ENCODE measurements around the gene CAMK1D.
A peak's percentile ranks its signal among the peaks of the same experiment; 100 is the strongest.
"Not testable (repeated sequence)": the region's sequence is repeated elsewhere in the genome, so short reads cannot be mapped to it uniquely, and the experiment has no call there.

The CAMK1D gene

GRCh38 chr10:12541446-12542067, 192.2 kb downstream of the CAMK1D start:
- peaks cover 4% of the 10 kb centered on the region for H3K9me3 Mint-ChIP-seq (ENCODE audit: low read depth)
- H3K4me3 Mint-ChIP-seq: no peak overlapping the region
- peaks cover 2% of the 10 kb centered on the region for H3K36me3 Mint-ChIP-seq
- no peaks in the 10 kb centered on the region for H3K27me3 Mint-ChIP-seq
- no peak overlapping the region for H3K27ac Mint-ChIP-seq
- H3K4me1 Mint-ChIP-seq (ENCODE audit: low read depth): peaks cover 24% of the 10 kb centered on the region

DNA sequence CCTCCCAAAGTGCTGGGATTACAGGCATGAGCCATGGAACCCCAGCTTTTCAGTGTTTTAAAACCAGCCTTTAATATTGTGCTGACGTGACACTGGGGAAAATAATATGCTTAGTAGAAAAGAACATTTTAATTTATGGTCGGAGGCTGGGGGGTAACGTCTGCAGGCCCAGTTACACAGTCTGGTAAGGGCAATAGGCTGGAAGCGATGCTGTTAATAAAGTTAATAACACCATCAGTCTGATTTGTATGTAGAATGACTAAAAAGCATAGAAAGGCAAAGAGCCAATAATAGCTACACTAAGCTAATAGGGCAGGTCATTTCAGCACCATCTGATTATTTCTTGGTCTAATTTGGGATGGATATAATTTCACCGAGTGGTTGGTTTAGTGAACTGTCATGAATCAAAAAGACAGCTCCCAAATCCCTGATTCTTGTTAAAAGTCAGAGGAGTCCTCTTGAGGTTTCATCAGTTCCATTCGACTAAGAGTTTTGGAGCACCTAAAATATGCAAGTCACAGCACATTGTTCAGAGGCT, 192.9 kb downstream of the CAMK1D start:
- H3K4me3 Mint-ChIP-seq: no peak overlapping the region
- H3K4me1 Mint-ChIP-seq (ENCODE audit: low read depth): peaks cover 30% of the 10 kb centered on the region
- H3K9me3 Mint-ChIP-seq (ENCODE audit: low read depth): peaks cover 4% of the 10 kb centered on the region
- H3K27me3 Mint-ChIP-seq: no peaks in the 10 kb centered on the region
- no peak overlapping the region for H3K27ac Mint-ChIP-seq
- peaks cover 2% of the 10 kb centered on the region for H3K36me3 Mint-ChIP-seq

GRCh38 chr10:12543589-12543988, 194.2 kb downstream of the CAMK1D start:
- no peaks in the 10 kb centered on the region for H3K27me3 Mint-ChIP-seq
- no peak overlapping the region for H3K4me3 Mint-ChIP-seq
- H3K27ac Mint-ChIP-seq: no peak overlapping the region
- H3K9me3 Mint-ChIP-seq (ENCODE audit: low read depth): peaks cover 4% of the 10 kb centered on the region
- peaks cover 2% of the 10 kb centered on the region for H3K36me3 Mint-ChIP-seq
- H3K4me1 Mint-ChIP-seq (ENCODE audit: low read depth): peaks cover 40% of the 10 kb centered on the region

DNA sequence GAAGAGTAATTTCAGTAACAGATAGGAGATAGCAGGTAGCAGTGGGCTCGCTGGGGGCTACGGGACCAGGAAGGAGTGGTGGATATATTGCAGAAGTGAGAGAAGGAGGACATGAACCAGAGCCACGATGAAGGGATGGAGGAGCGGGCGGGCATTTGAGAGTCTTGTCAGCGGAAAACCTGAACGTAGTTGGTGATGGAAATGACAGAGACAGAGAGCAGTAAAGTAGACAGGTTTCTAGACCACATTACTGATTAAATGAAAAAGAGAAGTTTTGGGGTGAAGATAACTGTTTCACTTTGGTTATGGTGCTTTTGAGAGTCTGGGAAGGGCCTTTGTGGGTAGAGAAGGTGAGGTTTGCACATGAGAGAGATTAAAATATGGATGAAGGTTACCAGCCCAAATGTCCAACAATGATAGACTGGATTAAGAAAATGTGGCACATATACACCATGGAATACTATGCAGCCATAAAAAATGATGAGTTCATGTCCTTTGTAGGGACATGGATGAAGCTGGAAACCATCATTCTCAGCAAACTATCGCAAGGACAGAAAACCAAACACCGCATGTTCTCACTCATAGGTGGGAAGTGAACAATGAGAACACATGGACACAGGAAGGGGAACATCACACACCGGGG, 196.9 kb downstream of the CAMK1D start:
- not testable (repeated sequence) for H3K9me3 Mint-ChIP-seq (ENCODE audit: low read depth); H3K36me3 Mint-ChIP-seq; H3K27me3 Mint-ChIP-seq
- Mint-ChIP-seq H3K27ac (peak overlapping the region; percentile 12), H3K4me1 (ENCODE audit: low read depth) (peaks cover 32% of the 10 kb centered on the region), H3K4me3 (peak overlapping the region; percentile 2)

GRCh38 chr10:12547301-12547771, 198.0 kb downstream of the CAMK1D start:
- Mint-ChIP-seq H3K4me3 (peak overlapping the region; percentile 67), H3K4me1 (ENCODE audit: low read depth) (peaks cover 28% of the 10 kb centered on the region), H3K36me3 (no peaks in the 10 kb centered on the region), H3K9me3 (ENCODE audit: low read depth) (peaks cover 4% of the 10 kb centered on the region), H3K27me3 (no peaks in the 10 kb centered on the region), H3K27ac (peak overlapping the region; percentile 75)

DNA sequence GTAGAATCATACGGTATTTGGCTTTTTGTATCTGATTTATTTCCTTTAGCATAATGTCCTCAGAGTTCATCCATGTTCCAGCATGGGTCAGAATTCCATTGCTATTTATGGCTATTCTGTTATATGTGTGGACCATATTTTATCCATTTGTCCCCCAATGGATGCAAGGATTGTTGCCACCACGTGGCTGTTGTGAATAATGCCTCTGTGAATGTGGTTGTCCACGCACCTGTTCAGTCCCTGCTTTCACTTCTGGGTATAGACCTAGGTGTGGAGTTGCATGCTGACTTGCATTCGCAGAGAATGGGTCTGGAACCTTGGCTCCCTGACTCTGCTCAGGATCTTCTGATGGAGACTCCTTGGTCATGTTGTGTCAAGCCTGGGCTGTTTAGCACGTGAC, 199.9 kb downstream of the CAMK1D start:
- peaks cover 28% of the 10 kb centered on the region for H3K4me1 Mint-ChIP-seq (ENCODE audit: low read depth)
- peaks cover 4% of the 10 kb centered on the region for H3K9me3 Mint-ChIP-seq (ENCODE audit: low read depth)
- no peak overlapping the region for H3K4me3 Mint-ChIP-seq
- H3K27ac Mint-ChIP-seq: no peak overlapping the region
- H3K36me3 Mint-ChIP-seq: no peaks in the 10 kb centered on the region
- H3K27me3 Mint-ChIP-seq: no peaks in the 10 kb centered on the region

- H3K9me3 Mint-ChIP-seq (ENCODE audit: low read depth): peaks cover 4% of the 10 kb centered on the region
- H3K27ac Mint-ChIP-seq: no peak overlapping the region
- H3K36me3 Mint-ChIP-seq: peaks cover 2% of the 10 kb centered on the region
- peaks cover 24% of the 10 kb centered on the region for H3K4me1 Mint-ChIP-seq (ENCODE audit: low read depth)
- H3K4me3 Mint-ChIP-seq: no peak overlapping the region
- H3K27me3 Mint-ChIP-seq: no peaks in the 10 kb centered on the region
These were observed 201.6 kb downstream of the CAMK1D start for GRCh38 chr10:12550994-12551393.

DNA sequence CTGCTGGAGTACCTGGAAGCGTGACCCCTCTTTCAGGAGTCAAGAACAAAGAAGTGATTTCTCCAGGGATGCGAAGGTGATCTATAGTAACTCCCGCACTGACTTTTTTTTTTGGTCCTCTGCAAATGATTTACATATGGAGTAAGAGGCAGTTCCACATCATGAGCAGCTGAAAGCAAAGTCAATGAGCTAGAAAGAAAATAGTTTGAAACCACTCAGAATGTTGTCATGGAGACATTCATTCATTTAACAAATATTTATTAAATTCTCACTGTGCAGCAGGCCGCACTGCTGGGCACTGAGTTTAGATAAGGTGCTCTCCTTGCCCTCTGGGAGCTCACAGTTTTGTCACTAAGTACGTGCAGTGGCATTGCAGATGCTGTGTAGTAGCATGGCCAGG, 206.7 kb downstream of the CAMK1D start:
- no peaks in the 10 kb centered on the region for H3K27me3 Mint-ChIP-seq
- H3K36me3 Mint-ChIP-seq: peaks cover 2% of the 10 kb centered on the region
- H3K9me3 Mint-ChIP-seq (ENCODE audit: low read depth): no peaks in the 10 kb centered on the region
- no peak overlapping the region for H3K27ac Mint-ChIP-seq
- H3K4me3 Mint-ChIP-seq: no peak overlapping the region
- no peaks in the 10 kb centered on the region for H3K4me1 Mint-ChIP-seq (ENCODE audit: low read depth)

DNA sequence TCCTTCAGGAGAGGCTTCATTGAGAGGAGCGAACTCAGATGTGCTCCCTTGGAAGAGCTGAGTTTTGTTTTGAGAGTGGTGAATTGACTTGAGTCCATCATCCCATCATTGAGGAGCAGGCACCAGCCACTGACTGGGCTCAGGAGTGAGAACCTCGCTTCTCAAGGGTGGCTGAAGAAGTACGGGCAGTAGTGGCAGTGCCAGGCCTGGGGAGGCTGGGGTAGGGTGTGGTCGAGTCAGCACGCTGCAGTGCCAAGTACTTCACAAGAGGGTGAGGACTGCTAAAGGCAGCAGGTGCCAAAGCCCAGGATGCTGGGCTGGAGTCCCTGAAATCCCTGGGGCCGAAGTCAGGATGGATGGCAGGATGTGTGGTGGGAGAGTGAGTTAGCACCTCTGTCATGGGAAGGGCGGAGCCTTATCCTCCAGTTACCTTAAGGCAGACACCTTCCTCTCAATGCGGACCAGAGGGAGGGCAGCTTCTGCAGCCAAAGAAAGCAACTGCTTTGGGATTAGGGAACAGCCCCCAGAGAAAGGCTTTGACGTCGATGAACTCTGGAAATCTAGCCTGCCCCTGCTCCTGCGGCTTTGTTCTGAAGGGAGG, 210.3 kb downstream of the CAMK1D start:
- H3K4me3 Mint-ChIP-seq: no peak overlapping the region
- no peak overlapping the region for H3K27ac Mint-ChIP-seq
- H3K36me3 Mint-ChIP-seq: peaks cover 5% of the 10 kb centered on the region
- peaks cover 17% of the 10 kb centered on the region for H3K4me1 Mint-ChIP-seq (ENCODE audit: low read depth)
- H3K9me3 Mint-ChIP-seq (ENCODE audit: low read depth): no peaks in the 10 kb centered on the region
- H3K27me3 Mint-ChIP-seq: no peaks in the 10 kb centered on the region

DNA sequence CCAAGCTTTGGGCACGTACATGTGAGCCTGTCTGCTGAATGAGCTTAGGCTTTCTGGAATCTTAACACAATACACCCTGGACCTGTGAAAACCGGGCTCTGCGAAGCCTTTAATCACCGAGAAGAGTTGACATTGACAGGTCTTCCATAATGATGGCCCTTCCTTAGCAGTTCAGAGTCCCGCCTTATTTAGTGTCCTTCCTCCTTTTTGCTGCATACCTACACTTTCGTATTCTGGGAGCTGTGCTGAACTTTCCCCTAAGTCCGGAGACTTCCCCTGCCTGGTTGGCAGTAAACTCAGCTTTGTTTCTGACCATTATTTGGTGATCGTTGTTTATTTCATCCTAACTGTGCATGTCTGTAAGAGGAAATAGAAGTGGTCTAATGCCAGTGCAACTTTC, 212.0 kb downstream of the CAMK1D start:
- Mint-ChIP-seq H3K4me1 (ENCODE audit: low read depth) (peaks cover 17% of the 10 kb centered on the region), H3K27me3 (no peaks in the 10 kb centered on the region), H3K36me3 (peaks cover 3% of the 10 kb centered on the region)

DNA sequence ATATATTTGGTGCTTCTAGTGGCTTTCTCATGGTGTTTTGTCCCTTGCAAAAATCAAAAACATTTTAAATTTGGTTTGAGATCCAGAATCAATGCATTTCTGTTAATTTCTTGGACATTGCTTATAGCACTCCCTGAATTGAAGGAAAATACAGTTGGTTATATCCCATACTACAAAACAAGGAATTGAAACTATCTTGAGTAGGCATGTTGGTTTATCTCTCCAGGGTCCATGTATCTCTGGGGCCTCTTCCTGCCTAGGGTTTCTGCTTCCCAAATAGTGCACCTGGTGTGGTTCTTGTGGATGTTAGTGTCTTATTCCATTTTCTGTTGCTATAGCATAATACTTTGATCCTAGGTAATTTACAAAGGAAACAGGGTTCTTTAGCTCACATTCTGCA, 212.4 kb downstream of the CAMK1D start:
- Mint-ChIP-seq H3K4me1 (ENCODE audit: low read depth) (peaks cover 17% of the 10 kb centered on the region), H3K27ac (no peak overlapping the region), H3K9me3 (ENCODE audit: low read depth) (no peaks in the 10 kb centered on the region), H3K36me3 (peaks cover 3% of the 10 kb centered on the region), H3K4me3 (no peak overlapping the region), H3K27me3 (no peaks in the 10 kb centered on the region)

More for the DNA sequence above, 212.0 kb downstream of the CAMK1D start:
- H3K9me3 Mint-ChIP-seq (ENCODE audit: low read depth): no peaks in the 10 kb centered on the region
- no peak overlapping the region for H3K27ac Mint-ChIP-seq
- no peak overlapping the region for H3K4me3 Mint-ChIP-seq

DNA sequence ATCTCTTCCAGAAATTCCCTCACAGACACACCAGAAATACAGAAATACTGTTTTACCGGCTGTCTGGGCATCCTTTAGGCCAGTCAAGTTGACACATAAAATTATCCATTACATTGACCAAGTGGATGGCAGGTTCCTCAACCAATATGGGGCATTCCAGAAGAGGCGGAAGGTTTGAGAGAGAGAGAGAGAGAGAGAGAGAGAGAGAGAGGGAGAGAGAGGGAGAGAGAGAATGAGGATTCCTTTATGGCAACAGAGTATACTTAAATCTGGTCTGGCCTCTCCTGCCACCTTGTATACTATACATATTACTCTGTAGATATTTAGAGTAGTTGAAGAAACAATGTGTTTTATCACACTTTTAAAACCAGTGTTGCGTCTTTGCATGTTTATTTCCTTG, 214.1 kb downstream of the CAMK1D start:
- H3K27me3 Mint-ChIP-seq: no peaks in the 10 kb centered on the region
- peaks cover 21% of the 10 kb centered on the region for H3K4me1 Mint-ChIP-seq (ENCODE audit: low read depth)
- no peak overlapping the region for H3K27ac Mint-ChIP-seq
- H3K36me3 Mint-ChIP-seq: peaks cover 3% of the 10 kb centered on the region
- H3K9me3 Mint-ChIP-seq (ENCODE audit: low read depth): no peaks in the 10 kb centered on the region
- no peak overlapping the region for H3K4me3 Mint-ChIP-seq

DNA sequence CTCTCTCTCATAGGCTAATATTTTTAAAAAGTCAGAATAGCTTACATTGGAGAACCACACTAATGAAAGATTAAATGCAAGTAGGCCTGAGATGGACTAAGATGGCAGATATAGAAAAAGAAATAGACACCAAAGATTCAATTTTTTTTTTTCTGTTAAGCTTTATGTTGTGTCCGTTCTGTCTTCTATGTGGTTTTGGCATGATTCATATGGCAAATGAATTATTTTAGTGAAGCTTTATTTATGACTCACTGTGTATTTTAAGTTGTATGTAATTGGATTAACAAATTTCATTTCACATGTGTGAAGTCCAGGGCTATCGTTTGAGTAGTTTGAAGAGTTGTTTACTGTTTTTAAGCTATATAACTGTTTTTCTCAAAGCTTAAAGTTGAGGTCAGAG, 214.8 kb downstream of the CAMK1D start:
- H3K9me3 Mint-ChIP-seq (ENCODE audit: low read depth): no peaks in the 10 kb centered on the region
- H3K27me3 Mint-ChIP-seq: no peaks in the 10 kb centered on the region
- no peak overlapping the region for H3K4me3 Mint-ChIP-seq
- peaks cover 24% of the 10 kb centered on the region for H3K4me1 Mint-ChIP-seq (ENCODE audit: low read depth)
- peaks cover 3% of the 10 kb centered on the region for H3K36me3 Mint-ChIP-seq
- peak overlapping the region; percentile 5 for H3K27ac Mint-ChIP-seq

- no peak overlapping the region for H3K27ac Mint-ChIP-seq
- H3K4me3 Mint-ChIP-seq: no peak overlapping the region
- H3K9me3 Mint-ChIP-seq (ENCODE audit: low read depth): no peaks in the 10 kb centered on the region
- H3K4me1 Mint-ChIP-seq (ENCODE audit: low read depth): peaks cover 24% of the 10 kb centered on the region
- no peaks in the 10 kb centered on the region for H3K27me3 Mint-ChIP-seq
- peaks cover 3% of the 10 kb centered on the region for H3K36me3 Mint-ChIP-seq
These were observed 217.1 kb downstream of the CAMK1D start for GRCh38 chr10:12566161-12567115.

Data from activated naive CD8-positive, alpha-beta T cell (primary cell).